ENCODE measurements around the gene GRAP2. TPM values are rescaled to one million over a fixed set of nuclear protein-coding genes. Genes with fewer than 3 reads are reported as not detected.

The GRAP2 gene
- total and polyA plus RNA-seq, 4 donors: 1.9 to 6.9 (median 4.2) TPM

- Histone ChIP-seq H3K4me3 (no peak overlapping the region), H3K27me3 (ENCODE audit: control insufficient read depth in 3 of 3, insufficient read depth in 3 of 3, low read length in 2 of 3) (peaks cover 0 to 13% (median 4%) of the 10 kb centered on the region in 3 donors), H3K9me3 (ENCODE audit: control insufficient read depth in 4 of 4, insufficient read depth in 3 of 4, low read length in 3 of 4) (no peaks in the 10 kb centered on the region), H3K27ac (ENCODE audit: low read depth in 1 of 2, low read length in 1 of 2) (no peak overlapping the region), H3K4me1 (ENCODE audit: control insufficient read depth in 5 of 5, insufficient read depth in 5 of 5, low read length in 5 of 5) (peaks cover 0 to 5% (median under 1%) of the 10 kb centered on the region in 5 donors), H3K36me3 (ENCODE audit: control insufficient read depth in 4 of 4, insufficient read depth in 4 of 4, low read length in 4 of 4) (no peaks in the 10 kb centered on the region), H3K9ac (ENCODE audit: insufficient read depth in 1 of 2, low read length in 2 of 2) (no peak overlapping the region)
- no peak for TF ChIP-seq CTCF (IDR thresholded peaks at IDR 0.05; ENCODE audit: control extremely low read depth, extremely low read depth)
- 83 to 87% methylated on average over 2 of the region's 2 CpGs for WGBS, 2 donors
- DNase-seq (no peak), ATAC-seq (ENCODE audit: insufficient read depth, low FRiP score) (no peak)
Measured at GRCh38 chr22:39941601-39942000, 40.7 kb downstream of the GRAP2 start.

GRCh38 chr22:39942439-39943230 lies 41.8 kb downstream of the GRAP2 start:
- DNase-seq (no peak), ATAC-seq (ENCODE audit: insufficient read depth, low FRiP score) (no peak)
- Histone ChIP-seq H3K27ac (ENCODE audit: low read depth in 1 of 2, low read length in 1 of 2) (no peak overlapping the region), H3K4me3 (no peak overlapping the region), H3K4me1 (ENCODE audit: control insufficient read depth in 5 of 5, insufficient read depth in 5 of 5, low read length in 5 of 5) (peaks cover 0 to 13% (median 9%) of the 10 kb centered on the region in 5 donors), H3K27me3 (ENCODE audit: control insufficient read depth in 3 of 3, insufficient read depth in 3 of 3, low read length in 2 of 3) (peaks cover 0 to 4% (median 0%) of the 10 kb centered on the region in 3 donors), H3K36me3 (ENCODE audit: control insufficient read depth in 4 of 4, insufficient read depth in 4 of 4, low read length in 4 of 4) (no peaks in the 10 kb centered on the region), H3K9me3 (ENCODE audit: control insufficient read depth in 4 of 4, insufficient read depth in 3 of 4, low read length in 3 of 4) (no peaks in the 10 kb centered on the region), H3K9ac (ENCODE audit: insufficient read depth in 1 of 2, low read length in 2 of 2) (no peak overlapping the region)
- no peak for TF ChIP-seq CTCF (IDR thresholded peaks at IDR 0.05; ENCODE audit: control extremely low read depth, extremely low read depth)
- 85 to 89% methylated on average over 8 of the region's 8 CpGs for WGBS, 2 donors

- no peak for DNase-seq
- ATAC-seq (ENCODE audit: insufficient read depth, low FRiP score): no peak
- H3K9me3 ChIP-seq (ENCODE audit: control insufficient read depth in 4 of 4, insufficient read depth in 3 of 4, low read length in 3 of 4): no peaks in the 10 kb centered on the region
- no peak overlapping the region for H3K27ac ChIP-seq (ENCODE audit: low read depth in 1 of 2, low read length in 1 of 2)
- no peak overlapping the region for H3K4me3 ChIP-seq
- TF ChIP-seq CTCF (IDR thresholded peaks at IDR 0.05; ENCODE audit: control extremely low read depth, extremely low read depth): no peak
- peaks cover 0 to 4% (median 0%) of the 10 kb centered on the region in 3 donors for H3K27me3 ChIP-seq (ENCODE audit: control insufficient read depth in 3 of 3, insufficient read depth in 3 of 3, low read length in 2 of 3)
- 78 to 83% methylated on average over 5 of the region's 5 CpGs for WGBS, 2 donors
- H3K4me1 ChIP-seq (ENCODE audit: control insufficient read depth in 5 of 5, insufficient read depth in 5 of 5, low read length in 5 of 5): peaks cover 0 to 13% (median 9%) of the 10 kb centered on the region in 5 donors
- no peaks in the 10 kb centered on the region for H3K36me3 ChIP-seq (ENCODE audit: control insufficient read depth in 4 of 4, insufficient read depth in 4 of 4, low read length in 4 of 4)
- H3K9ac ChIP-seq (ENCODE audit: insufficient read depth in 1 of 2, low read length in 2 of 2): no peak overlapping the region
Measured at GRCh38 chr22:39943337-39943736, 42.5 kb downstream of the GRAP2 start.

All from lung (tissue), 12 donors.